ENCODE data around the gene MAN1B1.

MAN1B1 gene

GRCh38 chr9:137088121-137088520, 1.3 kb downstream of the MAN1B1 start:
- DNase-seq, result no peak

- no peak for DNase-seq
These were observed 2.6 kb downstream of the MAN1B1 start for GRCh38 chr9:137089232-137089947.

GRCh38 chr9:137095664-137096517, 9.1 kb downstream of the MAN1B1 start:
- DNase-seq, result no peak

GRCh38 chr9:137096785-137097546, 10.2 kb downstream of the MAN1B1 start:
- no peak for DNase-seq

GRCh38 chr9:137097761-137098462, 11.1 kb downstream of the MAN1B1 start:
- DNase-seq, result no peak

GRCh38 chr9:137099231-137099630, 12.4 kb downstream of the MAN1B1 start:
- no peak for DNase-seq

- no peak for DNase-seq
These were observed 16.6 kb downstream of the MAN1B1 start for GRCh38 chr9:137103206-137103999.

GRCh38 chr9:137105814-137106661, 19.3 kb downstream of the MAN1B1 start:
- DNase-seq, result no peak

- no peak for DNase-seq
These were observed 20.0 kb downstream of the MAN1B1 start for GRCh38 chr9:137106662-137107250.

- DNase-seq, result no peak
These were observed 20.6 kb downstream of the MAN1B1 start for GRCh38 chr9:137107312-137107921.

GRCh38 chr9:137107982-137108381, 21.2 kb downstream of the MAN1B1 start:
- DNase-seq, result no peak

- no peak for DNase-seq
These were observed 21.9 kb downstream of the MAN1B1 start for GRCh38 chr9:137108608-137109249.

- no peak for DNase-seq
These were observed 22.7 kb downstream of the MAN1B1 start for GRCh38 chr9:137109250-137110146.

GRCh38 chr9:137110147-137110910, 23.5 kb downstream of the MAN1B1 start:
- no peak for DNase-seq

- no peak for DNase-seq
These were observed 24.4 kb downstream of the MAN1B1 start for GRCh38 chr9:137110911-137111787.

- no peak for DNase-seq
These were observed 25.2 kb downstream of the MAN1B1 start for GRCh38 chr9:137111788-137112563.

Data from T1000 (cell line).